NCI-H1105 (cell line): ENCODE results near the gene PRKD1.
"Not testable (repeated sequence)": the region's sequence is repeated elsewhere in the genome, so short reads cannot be mapped to it uniquely, and the experiment has no call there.

Source experiments
- DNase-seq: peaks from one replicate; lab custom pipeline; 2025; lab: John Stamatoyannopoulos, UW

Gene PRKD1

DNA sequence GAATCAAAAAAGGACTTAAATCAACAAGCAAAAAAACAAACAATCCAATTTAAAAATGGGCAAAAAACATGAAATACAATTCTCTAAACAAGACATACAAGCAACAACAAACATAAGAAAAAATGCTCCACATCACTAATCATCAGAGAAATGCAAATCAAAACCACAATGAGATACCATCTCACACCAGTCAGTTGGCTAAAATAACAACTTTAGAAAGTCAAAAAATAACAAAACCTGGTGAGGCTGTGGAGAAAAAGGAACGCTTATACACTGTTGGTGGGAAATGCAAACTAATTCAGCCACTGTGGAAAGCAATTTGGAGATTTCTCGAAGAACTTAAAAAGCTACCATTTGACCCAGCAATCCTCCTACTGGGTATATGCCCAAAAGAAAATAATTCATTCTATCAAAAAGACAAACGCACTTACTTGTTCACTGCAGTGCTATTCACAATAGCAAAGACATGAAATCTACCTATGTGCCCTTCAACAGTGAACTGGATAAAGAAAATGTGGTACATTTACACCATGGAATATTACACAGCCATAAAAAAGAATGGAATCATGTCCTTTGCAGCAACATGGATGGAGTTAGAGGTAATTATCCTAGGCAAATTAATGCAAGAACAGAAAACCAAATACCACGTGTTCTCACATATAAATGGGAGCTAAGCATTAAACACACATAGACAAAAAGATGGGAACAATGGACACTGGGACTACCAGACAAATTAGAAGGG lies 26.9 kb downstream of the PRKD1 start:
- no peak for DNase-seq

DNA sequence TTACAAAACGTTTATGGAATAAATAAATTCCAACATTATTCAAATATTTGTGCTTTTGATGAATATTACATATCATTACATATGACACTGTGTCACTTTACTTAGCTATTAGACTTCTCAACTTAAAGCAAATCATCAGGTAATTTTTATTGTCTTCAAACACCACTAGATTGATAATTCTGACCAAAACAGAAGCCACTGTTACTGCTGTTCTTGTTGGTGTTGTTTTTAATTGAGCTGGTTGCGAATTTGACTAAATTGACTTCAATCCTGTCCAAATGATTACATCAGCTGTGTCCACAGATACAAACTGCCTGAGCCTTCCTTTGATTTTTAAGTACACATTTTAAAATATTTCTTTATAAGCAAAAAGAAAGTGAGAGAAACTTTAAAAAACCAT lies 29.2 kb downstream of the PRKD1 start:
- no peak for DNase-seq

DNA sequence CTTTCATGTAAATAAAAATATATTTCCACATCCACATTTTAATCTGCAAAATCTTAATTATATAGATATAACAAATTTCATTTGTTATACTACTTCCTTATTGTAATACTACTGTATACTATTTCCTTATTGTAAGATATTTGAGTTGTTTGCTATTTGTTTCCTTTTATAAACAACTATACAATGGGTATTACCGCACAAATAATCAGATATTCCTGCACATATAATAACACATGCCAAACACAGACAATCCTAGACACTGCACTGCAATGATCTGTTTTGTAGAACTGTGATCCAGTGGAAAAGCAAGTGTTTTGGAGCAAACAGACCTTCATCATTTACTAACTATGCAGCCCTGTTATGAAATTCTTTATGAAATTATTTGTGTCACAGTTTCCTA lies 30.5 kb downstream of the PRKD1 start:
- DNase-seq: no peak

DNA sequence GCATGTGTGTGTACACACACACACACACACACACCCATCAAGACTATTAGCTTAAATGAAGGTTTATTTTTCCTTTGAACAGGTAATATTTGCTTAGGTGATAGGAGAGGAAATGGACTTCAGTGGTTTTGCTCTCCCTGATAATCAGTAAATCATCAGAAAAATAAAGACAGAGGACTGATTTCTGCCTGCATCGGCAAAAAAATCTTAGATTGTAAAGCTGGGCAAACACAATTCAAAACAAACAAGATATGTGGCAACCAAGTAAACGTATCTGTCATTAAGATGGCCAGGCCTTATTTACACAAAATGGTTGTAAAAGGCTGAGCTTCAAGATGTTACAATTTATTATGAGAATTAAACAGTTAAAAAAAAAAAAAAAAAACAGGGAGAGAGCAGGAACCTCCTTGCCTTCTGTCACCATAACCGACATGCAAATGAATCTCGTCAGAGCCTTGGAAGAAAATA lies 31.3 kb downstream of the PRKD1 start:
- DNase-seq: no peak

DNA sequence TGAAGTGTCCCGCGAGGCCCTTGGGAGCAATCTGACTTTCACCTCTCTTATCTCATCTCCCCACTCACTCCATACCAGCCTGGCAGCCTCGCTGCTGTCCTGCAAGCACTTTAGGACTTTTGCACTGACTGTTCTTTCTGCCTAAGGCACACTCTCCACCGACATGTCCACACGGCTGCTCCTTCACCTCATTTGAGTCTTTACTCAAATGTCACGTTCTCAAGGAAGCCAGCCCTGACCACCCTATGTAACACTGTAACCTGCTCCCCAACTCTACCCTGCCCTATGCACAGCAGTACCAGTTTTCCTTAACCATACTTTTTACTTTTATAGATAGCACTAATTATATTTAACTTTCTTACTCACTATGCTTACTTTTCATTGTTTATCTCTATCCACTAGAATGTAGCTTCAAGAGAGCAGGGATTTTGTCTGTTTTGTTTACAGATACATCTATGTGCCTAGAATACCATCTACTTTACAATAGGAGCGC lies 32.0 kb downstream of the PRKD1 start:
- DNase-seq: no peak

DNA sequence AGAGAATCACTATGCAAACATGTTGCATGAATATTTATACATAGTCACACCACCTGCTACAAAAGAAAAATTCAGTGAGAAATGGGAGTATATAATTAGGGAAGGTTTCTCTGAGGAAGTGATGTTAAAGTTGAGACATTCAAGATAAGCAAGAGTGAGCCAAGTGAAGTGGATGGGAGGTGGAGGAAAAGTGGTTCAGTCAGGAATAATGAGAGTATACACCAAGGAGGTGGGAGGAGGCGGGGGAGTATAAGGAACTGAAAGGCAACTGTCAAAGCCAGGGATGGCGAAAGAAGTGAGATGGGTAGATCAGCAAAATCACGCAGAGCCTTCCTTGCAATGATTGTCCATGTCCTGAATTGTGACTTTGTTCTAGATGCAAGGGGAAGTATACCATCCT lies 33.7 kb downstream of the PRKD1 start:
- DNase-seq: no peak

DNA sequence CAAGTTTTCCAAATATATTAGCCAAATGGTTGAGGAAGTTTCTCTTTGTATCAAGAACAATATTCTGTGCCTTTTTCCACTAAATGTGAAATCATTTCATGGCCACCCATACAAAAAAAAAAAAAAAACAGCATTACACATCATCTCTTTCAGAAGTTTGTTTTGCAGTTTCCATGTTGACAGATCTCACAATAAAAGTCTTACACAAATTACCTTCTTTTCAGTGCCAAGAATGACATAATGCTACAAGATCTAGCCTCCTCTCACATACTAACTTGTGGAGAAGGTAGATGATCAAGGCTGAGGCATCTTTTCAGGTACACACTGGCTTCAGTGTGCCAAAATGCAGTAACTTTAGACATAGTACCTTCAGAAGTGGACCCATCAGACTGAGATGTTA lies 35.3 kb downstream of the PRKD1 start:
- DNase-seq: no peak

DNA sequence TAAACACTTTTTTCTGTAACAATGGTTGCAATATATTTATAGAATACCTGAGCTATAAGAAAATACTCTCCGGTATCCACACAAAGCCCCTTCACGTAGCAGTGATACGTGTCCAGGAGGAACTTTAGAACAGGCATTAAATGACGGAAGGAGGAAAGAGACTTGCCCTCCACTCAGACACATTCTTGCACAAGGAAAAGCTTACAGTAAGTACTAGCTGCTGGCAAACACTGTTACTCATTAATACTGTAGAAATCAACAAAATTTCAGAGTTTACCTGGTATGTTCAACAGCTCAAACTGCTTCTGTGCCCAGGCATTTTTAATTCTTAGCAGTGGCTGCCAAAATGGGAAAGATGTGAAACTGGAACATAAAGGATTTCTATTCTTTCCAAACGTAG lies 41.7 kb downstream of the PRKD1 start:
- DNase-seq: no peak

DNA sequence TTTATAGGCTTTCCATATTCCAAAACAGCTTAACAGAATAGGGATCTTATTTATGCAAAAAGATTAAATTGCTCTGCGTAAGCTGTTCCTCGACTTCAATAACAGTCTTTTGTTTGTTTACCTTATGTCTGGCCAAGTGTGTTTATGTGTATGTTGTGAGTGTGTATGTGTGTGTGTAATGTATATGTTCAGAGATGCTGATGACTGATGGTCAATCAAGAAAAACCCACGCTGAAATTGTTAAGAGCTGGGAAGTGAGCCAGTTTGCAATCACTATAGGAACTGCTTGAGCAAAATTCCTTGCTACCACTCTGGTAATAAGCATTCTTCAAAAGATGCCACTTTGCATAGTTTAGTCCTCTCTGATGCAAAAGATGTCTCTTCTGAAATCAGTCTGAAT lies 59.6 kb downstream of the PRKD1 start:
- no peak for DNase-seq

DNA sequence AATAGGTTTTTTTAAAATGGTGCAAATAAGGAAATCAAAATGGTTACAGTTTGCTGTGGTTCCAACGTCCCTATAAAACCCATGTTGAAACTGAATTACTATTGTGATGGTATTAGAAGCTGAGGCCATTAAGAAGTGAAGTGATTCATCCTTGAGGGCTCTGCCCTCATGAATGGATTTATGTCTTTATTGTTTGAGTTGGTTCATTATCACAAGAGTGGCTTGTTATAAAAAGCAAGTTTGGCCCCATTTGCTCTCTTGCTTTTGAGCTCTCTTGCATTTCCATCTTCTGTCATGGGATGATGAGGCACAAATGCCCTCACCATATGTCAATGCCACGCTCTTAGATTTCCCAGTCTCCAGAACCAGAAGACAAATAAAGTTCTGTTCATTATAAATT lies 62.3 kb downstream of the PRKD1 start:
- no peak for DNase-seq

DNA sequence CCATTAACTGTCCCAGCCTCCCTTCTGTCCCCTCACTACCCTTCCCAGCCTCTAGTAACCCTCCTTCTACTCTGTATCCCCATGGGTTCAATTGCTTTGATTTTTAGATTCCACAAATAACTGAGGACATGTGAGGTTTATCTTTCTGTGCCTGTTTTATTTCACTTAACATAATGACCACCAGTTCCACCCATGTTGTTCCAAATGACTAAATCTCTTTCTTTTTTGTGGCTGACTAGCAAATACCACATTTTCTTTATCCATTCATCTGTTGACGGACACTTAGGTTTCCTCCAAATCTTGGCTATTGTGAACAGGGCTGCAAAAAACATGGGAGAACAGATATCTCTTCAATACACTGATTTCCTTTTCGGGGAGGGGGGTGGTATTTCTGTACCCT lies 65.7 kb downstream of the PRKD1 start:
- no peak for DNase-seq

DNA sequence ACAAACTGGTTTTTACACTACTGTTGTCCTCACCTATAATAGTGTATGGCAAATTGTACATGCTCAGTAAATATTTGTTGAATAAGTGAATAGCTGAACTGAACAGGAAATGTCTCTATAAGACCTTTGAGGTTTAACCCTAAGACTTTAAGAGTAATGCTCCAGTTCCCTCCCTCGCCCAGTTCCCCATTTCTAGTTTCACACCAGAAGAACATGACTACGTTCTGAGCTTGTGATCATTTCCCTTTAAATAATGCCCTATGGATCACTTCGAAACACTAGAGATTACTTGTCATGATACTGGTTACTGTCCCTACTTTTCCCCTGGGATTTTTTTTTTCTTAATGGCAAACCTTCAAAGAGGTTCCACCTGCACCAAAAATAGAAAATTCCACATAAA lies 69.3 kb downstream of the PRKD1 start:
- no peak for DNase-seq

DNA sequence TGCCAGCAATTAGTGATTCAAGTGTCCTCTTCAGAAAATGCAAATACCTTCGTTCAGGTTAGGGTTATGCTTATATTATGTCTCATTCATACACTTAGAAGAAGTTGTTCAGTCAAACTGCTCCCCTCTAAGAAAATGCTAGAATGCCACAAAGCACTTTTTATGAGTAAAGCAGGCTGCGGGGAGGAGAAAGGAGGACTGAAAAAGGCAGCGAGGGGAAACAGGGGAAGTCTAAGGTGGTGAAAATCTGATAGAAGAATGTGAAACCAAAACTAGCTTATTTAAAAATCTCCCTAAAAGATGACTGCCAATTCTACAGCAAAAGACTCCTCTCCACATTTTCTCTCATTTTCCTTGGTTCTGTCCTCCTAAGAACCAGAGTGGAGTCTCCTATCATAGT lies 70.1 kb downstream of the PRKD1 start:
- no peak for DNase-seq

DNA sequence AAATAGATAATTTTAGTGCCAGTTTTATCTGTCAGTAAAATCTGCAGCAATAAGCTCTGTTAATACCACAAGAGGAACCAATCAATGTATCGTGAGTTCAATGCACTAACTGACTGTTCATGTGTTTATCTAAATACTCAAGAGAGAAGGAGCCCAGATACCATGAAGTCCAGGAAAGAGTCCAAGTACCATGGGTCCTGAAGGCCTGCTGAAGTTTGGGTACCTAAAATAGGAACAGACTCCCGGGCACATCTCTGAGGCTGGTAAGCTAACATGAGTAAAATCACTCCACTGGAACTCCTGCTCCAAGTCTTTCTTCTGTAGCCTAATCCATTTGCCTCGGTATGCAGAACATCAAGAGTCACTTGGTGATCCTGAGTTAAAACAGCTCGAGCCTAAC lies 71.1 kb downstream of the PRKD1 start:
- no peak for DNase-seq

DNA sequence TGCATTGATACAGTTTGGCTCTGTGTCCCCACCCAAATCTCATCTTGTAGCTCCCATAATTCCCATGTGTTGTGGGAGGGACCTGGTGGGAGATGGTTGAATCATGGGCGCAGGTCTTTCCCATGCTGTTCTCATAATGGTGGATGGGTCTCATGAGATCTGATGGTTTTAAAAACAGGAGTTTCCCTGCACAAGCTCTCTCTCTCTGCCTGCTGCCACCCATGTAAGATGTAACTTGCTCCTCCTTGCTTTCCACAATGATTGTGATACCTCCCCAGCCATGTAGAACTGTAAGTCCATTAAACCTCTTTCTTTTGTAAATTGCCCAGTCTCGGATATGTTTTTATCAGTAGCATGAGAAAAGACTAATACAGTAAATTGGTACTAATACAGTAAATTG lies 74.0 kb downstream of the PRKD1 start:
- DNase-seq: not testable (repeated sequence)

DNA sequence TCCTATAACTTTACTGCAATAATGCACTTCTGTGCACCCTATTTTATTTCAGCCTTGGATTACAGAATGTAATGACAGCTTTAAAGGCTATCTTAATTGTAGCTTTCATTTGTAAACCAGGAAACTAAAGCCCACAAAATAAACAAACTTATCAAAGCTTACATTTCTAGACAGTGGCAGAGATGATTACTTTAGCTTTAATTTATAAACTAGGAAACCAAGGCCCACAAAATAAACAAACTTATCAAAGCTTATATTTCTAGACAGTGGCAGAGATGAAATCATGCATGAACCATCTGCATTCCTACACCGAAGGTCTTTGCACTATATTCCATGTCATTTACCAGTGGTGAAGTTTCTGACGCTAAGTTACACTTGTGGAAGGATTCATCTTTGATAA lies 74.4 kb downstream of the PRKD1 start:
- DNase-seq: no peak

DNA sequence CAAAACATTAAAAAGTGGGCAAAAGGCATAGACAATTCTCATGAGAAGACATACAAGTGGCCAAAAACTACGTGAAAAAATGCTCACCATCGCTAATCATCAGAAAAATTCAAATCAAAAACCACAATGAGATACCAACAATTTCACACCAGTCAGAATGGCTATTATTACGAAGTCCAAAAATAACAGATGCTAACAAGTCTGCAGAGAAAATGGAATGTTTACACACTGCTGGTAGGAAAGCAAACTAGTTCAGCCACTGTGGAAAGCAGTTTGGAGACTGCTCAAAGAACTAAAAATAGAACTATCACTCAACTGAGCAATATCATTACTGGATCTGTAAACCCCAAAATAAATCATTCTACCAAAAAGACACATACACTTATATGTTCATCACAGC lies 76.2 kb downstream of the PRKD1 start:
- DNase-seq: no peak

DNA sequence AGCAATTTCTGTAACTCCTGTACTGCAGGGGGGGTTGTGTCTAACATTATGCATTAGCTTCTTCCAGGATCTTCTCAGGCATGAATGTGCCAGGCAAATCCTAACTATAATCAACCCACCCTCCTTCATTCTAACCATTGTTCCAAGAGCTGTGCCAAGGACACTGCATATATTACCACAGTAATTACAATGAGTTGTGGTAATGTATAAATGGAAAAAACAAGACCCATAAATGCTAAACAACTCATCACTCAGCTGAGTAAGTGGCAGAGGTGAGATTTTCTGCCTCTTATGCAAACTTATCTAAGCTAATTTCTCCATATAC lies 80.6 kb downstream of the PRKD1 start:
- no peak for DNase-seq

DNA sequence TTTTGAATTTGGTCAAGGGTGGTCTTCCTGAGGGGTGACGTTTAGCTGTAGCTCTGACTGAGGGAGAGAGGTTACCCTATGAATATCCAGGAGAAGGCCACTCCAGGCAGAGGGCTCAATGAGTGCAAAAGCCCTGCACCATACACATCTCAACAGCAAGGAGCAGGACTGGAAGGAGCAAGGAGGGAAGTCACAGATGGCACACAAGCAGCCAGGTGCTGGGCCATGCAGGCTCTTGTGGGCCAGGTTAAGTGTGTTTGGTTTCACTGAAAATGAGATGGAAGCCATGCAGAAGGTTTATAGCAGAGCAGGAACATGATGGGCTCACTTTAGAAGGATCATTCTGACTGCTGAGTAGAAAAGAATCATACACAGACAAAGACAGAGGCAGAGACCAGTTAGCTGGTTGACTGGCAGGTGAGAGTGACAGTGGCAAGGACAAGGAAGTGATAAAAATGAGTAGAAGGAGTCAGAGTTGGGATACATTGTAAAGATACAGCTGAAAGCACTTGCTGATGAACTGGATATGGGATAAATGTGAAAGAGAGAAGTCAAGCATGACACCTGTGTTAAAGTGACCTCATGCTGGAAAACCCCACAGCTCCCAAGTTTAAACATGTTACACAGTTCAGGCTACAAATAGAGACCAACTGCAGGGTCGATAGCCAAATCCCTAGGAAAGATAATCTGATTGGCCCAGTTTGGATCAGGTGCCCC lies 81.2 kb downstream of the PRKD1 start:
- DNase-seq: no peak

DNA sequence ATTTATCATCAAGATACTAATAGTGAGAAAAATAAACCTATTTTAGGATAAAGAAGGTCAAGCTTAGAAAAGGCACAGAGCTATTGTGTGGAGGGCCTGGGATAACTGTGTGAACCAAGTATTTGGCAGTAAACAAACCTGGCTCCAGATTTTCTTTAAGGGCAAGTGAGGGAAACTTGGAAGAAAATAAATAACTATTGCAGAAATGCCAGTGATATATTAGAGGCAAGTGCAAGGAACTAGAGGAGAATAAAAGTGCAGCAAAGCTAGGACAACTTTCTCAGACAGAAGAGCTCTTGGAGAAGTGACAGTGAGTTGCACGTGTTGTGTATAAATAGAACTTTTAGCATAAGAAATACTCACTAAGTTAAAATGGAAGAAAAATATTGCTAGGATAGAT lies 83.7 kb downstream of the PRKD1 start:
- DNase-seq: no peak

DNA sequence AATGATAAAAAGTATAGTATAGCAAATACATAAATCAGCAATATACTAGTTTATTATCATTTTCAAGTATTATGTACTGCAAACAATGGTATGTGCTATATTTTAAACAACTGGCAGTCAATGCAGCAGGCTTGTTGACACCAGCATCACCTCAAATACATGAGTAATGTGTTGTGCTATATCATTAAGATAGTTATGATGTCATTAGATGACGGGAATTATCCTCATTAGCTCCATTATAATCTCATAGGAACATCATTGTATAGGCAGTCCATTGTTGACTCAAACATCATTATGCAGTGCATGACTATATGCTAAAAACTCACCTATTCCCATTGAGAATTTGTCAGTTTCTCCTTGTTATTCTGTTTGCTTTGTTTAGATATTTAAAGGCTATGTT lies 85.4 kb downstream of the PRKD1 start:
- no peak for DNase-seq

DNA sequence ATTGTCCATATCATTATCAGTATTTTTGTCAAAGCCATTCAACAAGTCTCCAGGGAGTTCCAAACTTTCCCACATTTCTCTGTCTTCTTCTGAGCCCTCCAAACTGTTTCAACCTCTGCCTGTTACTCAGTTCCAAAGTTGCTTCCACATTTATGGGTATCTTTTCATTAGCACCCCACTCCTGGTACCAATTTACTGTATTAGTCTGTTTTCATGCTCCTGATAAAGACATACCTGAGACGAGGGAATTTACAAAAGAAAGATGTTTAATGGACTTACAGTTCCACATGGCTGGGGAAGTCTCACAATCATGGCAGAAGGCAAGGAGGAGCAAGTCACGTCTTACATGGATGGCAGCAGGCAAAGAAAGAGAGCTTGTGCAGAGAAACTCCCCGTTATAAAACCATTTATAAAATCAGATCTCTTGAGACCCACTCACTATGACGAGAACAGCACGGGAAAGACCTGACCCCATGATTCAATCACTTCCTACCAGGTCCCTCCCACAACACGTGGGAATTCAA lies 87.2 kb downstream of the PRKD1 start:
- not testable (repeated sequence) for DNase-seq

DNA sequence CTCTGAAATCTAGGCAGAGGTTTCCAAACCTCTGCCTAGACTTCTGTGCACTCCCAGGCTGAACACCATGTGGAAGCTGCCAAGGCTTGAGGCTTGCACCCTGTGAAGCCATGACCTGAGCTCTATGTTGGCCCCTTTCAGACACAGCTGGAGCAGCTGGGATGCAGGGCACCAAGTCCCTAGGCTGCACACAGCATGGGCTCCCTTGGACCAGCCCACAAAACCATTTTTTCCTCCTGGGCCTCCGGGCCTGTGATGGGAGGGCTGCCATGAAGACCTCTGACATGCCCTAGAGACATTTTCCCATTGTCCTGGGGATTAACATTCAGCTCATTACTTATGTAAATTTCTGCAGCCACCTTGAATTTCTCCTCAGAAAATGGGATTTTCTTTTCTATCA lies 88.0 kb downstream of the PRKD1 start:
- not testable (repeated sequence) for DNase-seq

DNA sequence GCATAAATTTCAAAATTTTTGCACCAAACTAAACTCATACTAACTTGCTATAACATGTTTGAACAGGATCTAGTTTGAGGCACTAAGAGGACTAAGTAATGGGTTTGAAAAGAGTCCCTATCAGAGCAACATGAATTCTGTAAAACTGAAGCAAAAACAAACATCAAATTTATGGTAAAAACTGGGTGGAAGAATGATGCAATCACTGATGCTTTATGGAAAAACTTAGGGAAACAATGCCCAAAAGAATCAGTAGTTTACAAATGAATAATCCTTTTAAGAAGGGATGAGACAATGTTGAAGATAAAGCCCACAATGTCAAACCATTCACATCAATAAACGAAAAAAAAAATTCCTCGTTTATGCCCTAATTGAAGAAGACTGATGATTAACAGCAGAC lies 88.9 kb downstream of the PRKD1 start:
- DNase-seq: no peak
